ENCODE data around the gene DOCK2. TPM values are rescaled to one million over a fixed set of nuclear protein-coding genes. Genes with fewer than 3 reads are reported as not detected.
"Not testable (repeated sequence)": the region's sequence is repeated elsewhere in the genome, so short reads cannot be mapped to it uniquely, and the experiment has no call there.

DOCK2 gene
- polyA plus RNA-seq (ENCODE audit: insufficient read length), result 2.6 TPM
- long read RNA-seq, donor 1, result 0 reads
- long read RNA-seq, donor 2, result 0 reads
- long read RNA-seq, donor 3, result 0 reads
- long read RNA-seq, donor 4, result 0 reads
- long read RNA-seq, donor 5, result 0 reads
- long read RNA-seq, donor 6, result 0 reads
- long read RNA-seq, donor 7, result 0 reads
- long read RNA-seq, donor 8, result 0 reads

DNA sequence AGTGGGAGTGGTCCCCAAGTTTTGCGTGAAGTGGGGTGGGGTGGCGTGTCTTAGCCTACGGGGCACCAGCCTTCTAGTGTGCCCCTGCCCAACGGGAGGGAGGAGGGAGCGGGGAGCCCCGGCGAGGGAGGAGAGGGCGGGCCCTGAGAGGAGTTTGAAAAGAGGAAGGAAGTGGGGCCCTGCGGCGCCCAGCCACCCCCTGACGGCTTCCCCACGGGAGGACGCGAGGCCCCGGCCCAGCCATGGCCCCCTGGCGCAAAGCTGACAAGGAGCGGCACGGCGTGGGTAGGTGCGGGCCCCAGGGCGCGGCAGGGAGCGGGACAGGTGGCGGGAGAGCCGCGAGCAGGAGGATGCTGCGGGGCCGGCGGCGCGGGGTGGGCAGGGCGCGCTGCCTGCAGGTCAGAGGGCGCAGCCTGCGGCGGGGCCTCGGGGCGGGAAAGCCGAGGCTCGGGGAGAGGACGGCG lies at the start of gene DOCK2:
Gene DOCK2, plus strand, starts transcription at position 191 of the 464 bp plus-strand sequence. Its CDS starts 52 bp downstream, at position 243.
- DNase-seq, result no peak

GRCh38 chr5:169590602-169591001 lies 46.5 kb upstream of the DOCK2 start:
- no peak for DNase-seq

DNA sequence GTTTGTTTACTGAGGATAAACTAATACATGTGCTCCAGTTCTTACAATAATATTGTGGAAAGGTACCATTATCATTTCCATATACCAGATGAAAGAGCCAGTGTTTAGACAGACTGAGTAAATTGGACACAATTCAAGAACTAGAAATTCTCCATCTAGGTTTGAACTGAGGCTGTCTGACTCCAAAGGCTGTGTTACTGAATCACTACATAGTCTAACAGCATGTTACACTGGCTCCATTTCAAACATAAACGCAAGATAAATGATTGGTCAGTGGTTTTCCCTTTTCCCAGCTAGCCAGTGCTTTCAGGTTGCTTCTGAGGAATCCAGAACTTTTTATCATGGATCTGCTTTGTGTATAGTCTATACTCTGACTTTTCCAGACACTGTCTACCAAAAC lies 45.4 kb upstream of the DOCK2 start:
- DNase-seq, result no peak

DNA sequence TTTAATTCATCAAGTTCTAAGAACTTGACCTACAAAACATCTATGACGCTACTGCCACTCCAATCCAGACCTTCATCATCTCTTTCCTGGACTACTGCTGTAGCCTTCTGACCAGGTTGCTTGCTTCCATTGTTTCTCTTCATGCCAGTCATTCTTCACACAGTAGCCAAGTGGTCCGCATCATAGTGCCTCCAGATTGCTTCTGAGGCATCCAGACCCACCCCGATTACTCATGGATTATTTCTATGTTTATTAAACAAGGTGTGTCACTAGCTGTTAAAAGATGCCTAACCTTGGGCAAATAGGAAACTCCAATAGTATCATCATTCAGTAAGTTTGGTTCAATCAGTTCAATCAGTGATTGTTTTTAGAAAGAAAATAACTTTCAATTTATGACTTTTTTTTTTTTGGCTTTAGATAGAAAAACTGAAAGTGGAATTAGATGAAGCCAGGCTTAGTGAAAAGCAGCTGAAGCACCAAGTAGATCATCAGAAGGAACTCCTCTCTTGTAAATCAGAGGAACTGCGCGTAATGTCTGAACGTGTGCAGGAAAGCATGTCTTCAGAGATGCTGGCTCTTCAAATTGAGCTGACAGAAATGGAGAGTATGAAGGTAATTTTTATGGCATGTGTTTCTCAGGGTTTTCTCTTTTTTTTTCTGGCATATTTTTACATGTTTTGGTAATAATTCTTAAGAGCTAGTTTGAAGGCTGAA lies 44.0 kb upstream of the DOCK2 start:
- DNase-seq, result no peak

DNA sequence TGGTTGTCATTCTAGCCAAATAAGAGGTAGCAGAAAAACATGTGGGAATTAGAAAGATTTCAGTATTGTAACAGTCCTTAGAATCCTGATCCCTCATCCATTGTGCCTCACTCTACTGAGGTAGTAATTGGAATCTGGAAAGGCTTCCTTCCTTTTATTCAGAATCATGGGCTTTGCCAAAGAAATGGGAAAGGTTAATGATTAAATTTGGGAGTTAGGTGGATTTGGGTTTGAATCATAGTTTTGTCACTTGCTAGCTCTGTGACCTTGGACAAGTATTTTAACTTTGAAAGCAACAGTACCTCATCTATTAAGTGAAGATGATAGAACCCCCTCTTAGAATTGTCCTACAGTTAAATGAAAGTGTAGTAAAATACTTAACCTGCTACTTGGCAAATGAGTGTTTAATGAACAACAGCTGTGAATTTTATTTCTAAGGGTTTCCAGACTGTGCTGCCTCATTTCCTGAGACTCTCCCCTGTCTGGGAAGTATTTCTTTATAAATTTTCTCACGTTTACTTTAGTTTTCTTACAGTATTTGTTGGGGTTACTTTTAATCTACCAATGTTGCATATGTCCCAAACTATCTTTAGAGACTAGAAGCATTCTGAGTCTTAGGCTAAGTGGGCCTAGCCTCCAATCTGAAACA lies 41.8 kb upstream of the DOCK2 start:
- DNase-seq, result no peak

DNA sequence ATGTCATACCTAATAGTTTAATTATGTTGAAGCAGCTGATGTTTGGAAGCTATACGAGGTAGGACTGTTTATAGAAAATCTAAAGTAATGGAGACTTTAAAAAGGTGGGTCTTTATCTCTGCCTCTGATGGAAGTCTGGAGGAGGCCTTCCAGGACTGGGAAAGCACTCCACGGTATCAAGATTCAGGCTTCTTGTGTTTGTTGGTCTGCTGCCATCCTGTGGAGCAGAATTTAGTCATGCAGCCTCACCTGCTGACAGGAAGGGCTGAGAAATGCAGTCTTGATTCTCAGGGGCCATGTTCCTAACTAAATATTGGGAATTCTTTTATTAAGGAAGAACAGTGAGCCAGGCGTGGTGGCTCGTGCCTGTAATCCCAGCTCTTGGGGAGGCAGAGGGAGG lies 37.6 kb upstream of the DOCK2 start:
- no peak for DNase-seq

DNA sequence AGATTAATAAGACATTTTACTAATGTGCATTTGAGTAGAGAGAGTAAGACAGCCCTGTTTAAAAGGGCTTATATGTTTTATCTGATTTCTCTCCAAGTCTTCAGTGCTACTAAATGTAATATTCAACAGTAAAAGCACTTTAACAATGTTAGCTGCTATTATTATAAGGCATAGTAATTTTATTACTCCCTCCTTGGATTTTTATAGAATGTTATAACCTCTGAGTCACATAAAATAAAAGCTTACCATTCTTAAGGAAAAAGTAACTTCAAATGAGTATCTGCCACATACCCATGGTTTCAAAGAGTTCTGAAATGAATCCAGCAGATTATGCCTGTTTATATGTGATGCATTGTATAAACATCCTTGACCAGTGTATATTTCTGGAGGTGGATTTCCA lies 34.5 kb upstream of the DOCK2 start:
- no peak for DNase-seq

GRCh38 chr5:169606279-169606678 lies 30.8 kb upstream of the DOCK2 start:
- DNase-seq, result no peak

DNA sequence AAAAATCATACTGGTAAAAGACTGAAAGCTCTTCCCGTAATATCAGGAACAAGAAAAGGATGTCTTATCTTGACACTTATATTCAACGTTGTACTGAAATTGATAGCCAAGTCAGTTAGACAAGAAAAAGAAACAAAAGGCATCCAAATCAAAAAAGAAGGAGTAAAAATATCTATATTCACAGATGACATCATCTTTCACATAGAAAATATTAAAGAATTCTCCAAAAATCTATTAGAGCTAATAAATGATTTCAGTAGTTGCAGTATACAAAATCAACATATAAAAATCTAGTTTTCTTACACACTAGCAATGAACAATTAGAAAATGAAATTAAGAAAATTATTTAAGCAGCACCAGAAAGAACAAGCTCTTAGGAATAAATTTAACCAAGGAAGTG lies 29.2 kb upstream of the DOCK2 start:
- no peak for DNase-seq

DNA sequence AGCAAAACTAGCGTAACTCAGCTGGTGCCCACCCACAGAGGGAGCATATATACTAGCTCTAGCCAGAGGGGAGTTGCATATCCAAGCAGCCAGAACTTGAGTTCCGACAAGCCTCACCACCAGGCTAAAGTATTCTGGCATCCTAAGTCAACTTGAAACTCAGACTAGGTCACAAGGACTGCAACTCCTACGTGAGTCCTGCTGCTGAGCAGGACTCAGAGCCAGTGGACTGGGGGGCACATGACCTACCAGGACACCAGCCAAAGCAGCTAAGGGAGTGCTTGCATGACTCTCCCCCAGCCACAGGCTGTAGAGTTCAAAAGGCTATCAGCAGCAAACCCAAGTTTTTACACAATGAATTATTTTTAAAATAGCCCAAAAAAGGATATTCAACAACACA lies 27.4 kb upstream of the DOCK2 start:
- no peak for DNase-seq

DNA sequence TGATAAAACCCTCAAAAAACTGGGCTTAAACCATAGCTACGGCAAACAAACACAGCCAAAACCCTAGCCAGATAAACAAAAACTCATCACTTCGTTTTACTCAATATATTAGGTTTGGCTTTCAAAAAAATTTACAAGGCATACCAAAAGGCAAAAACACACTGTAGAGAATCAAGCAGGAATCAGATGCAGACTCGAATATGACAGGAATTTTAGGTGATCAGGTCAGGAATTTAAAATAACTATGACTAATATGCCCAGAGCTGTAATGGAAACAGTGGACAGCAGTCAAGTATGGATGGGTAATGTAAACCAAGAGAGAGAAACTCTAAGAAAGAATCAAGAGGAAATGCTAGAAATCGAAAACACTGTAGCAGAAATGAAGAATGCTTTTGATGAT lies 26.5 kb upstream of the DOCK2 start:
- no peak for DNase-seq

DNA sequence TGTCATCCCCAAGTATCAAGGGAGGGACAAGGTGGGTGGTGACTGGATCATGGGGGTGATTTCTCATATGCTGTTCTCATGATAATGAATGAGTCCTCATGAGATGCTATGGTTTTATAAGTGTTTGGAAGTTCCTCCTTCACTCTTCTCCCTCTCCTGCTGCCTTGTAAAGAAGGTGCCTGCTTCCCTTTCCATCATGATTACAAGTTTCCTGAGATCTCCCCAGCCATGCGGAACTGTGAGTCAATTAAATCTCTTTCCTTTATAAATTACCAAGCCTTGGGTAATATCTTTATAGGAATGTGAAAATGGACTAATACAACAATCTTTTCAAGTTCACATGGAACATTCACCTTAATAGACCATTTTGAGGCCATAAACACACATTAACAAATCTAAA lies 21.5 kb upstream of the DOCK2 start:
- no peak for DNase-seq

- not testable (repeated sequence) for DNase-seq
Measured at GRCh38 chr5:169624307-169624706, 12.8 kb upstream of the DOCK2 start.

DNA sequence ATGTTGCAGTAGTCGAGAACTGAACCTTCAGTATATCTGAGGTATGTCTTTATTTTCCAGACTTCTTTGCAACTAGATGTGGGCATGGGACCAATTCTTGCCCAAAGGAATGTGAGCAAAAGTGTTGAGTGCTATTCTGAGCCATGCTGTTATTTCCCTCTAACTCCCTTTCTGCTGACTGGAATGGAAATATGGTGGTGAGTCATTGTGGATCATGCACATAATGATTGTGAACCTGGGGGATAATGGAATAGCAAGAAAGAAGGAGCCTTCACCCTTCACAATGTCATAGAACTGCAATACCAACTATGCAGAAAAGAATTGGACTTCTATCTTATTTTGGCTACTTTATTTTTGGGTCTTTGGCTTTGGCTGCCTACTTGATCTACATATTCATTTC lies 10.3 kb upstream of the DOCK2 start:
- no peak for DNase-seq

- DNase-seq, result no peak
Measured at GRCh38 chr5:169627551-169627950, 9.5 kb upstream of the DOCK2 start.

- no peak for DNase-seq
Measured at GRCh38 chr5:169628892-169629291, 8.2 kb upstream of the DOCK2 start.

- no peak for DNase-seq
Measured at GRCh38 chr5:169629847-169630548, 7.1 kb upstream of the DOCK2 start.

DNA sequence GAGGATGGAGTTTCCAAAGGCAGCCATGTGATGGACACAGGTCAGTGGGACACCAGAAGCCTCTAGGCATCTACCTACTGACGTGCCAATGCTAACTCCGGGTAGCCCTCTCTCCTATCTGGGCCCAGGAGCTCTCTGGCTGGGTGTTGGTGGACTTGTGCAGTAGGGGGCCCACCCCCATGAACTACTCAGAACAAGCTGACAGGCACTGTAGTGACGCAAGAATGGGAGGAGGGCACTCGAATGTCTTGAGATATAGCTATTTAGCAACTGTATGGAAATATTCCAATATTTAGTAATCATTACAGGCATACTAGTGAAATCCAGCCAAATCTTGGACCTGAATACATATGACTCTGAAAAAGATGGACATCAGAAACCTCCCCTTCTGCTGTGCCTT lies 5.7 kb upstream of the DOCK2 start:
- no peak for DNase-seq

GRCh38 chr5:169632946-169633345 lies 4.1 kb upstream of the DOCK2 start:
- no peak for DNase-seq

- no peak for DNase-seq
Measured at GRCh38 chr5:169634606-169635005, 2.5 kb upstream of the DOCK2 start.

DNA sequence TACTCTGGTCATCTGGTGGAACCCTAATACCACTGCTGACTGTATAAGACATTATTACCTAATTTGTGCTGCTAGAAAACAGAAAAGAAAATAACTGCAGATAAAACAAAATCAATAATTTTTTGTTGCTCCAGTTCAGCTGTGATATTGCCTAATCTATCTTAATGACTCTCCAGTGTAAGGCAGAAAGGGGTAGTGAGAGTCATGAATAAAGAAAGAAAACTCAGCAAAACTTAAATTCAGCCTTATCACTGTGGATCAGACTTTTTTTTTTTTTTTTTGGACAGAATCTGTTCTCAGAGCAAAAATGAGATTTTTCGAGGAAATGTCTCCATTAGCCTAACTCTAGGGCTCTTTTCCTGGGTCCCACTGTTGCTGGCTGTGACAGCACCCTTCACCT lies 1.1 kb upstream of the DOCK2 start:
- DNase-seq, result no peak

GRCh38 chr5:169636477-169637084 lies 494 bp upstream of the DOCK2 start:
- no peak for DNase-seq

All from left kidney (tissue), 8 donors.